ENCODE measurements around the gene RCAN2.

The RCAN2 gene

GRCh38 chr6:46422619-46423018 lies 68.6 kb downstream of the RCAN2 start:
- H3K4me3 ChIP-seq (ENCODE audit: control insufficient read depth, low read depth, low read length) = no peak overlapping the region
- no peak for DNase-seq (ENCODE audit: low read depth)
- TF ChIP-seq CTCF (conservative IDR thresholded peaks at IDR 0.05; ENCODE audit: control insufficient read depth, insufficient read depth, low read depth, low read length) = no peak

DNA sequence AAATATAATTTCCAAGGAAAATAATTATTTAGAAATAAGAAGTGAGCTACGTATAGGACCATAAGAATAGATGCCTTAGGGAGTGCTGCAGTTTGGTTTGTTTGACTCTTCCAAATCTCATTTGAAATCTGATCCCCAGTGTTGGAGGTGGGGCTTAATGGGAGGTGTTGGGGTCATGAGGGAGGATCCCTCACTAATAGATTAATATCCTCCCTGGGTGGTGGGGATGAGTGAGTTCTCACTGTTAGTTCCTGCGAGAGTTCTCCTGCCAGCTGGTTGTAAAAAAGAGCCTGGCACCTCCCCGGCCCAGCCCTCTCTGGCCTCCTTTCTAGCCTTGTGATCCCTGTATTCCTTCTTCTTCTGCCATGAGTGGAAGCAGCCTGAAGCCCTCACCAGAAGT lies 69.3 kb downstream of the RCAN2 start:
- no peak for TF ChIP-seq CTCF (conservative IDR thresholded peaks at IDR 0.05; ENCODE audit: control insufficient read depth, insufficient read depth, low read depth, low read length)
- no peak overlapping the region for H3K4me3 ChIP-seq (ENCODE audit: control insufficient read depth, low read depth, low read length)
- DNase-seq (ENCODE audit: low read depth) = no peak

DNA sequence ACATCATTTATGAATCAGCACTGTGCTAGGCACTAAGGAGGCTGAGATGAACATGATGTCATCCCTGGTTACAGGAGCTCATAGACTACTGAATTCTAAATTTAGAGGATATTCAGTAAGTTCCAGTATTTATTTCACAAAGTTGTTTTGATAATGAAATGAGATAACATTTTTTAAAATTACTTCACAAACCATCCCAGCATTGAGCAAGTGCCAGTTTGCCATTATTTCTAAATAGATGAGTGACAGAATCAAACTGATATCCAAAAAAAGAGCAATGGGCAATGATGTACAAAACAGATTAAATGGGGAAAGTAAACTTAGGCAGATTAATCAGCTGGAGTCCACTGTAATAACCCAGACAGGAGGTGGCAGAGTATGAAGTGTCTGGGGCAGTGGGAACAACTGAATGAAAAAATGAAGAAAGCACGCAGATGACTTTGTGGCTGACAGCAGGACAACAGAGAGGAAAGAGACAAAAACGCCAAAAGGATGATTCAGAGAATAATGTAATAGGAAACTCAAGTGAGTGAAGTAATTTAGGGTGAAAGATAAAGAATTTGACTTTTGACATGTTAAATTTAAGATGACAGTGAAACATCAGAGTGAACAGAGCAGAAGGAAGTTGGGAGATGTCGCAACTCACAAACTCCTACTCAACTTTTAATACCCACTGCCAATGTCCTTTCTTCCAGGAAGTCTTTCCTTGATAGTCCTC lies 70.2 kb downstream of the RCAN2 start:
- peak; percentile 52 for DNase-seq (ENCODE audit: low read depth)
- no peak overlapping the region for H3K4me3 ChIP-seq (ENCODE audit: control insufficient read depth, low read depth, low read length)
- peak; percentile 7 for TF ChIP-seq CTCF (conservative IDR thresholded peaks at IDR 0.05; ENCODE audit: control insufficient read depth, insufficient read depth, low read depth, low read length)

- TF ChIP-seq CTCF (conservative IDR thresholded peaks at IDR 0.05; ENCODE audit: control insufficient read depth, insufficient read depth, low read depth, low read length) = peak; percentile 82
- peak; percentile 80 for DNase-seq (ENCODE audit: low read depth)
- H3K4me3 ChIP-seq (ENCODE audit: control insufficient read depth, low read depth, low read length) = no peak overlapping the region
Observed at GRCh38 chr6:46419576-46420002, 71.7 kb downstream of the RCAN2 start.

DNA sequence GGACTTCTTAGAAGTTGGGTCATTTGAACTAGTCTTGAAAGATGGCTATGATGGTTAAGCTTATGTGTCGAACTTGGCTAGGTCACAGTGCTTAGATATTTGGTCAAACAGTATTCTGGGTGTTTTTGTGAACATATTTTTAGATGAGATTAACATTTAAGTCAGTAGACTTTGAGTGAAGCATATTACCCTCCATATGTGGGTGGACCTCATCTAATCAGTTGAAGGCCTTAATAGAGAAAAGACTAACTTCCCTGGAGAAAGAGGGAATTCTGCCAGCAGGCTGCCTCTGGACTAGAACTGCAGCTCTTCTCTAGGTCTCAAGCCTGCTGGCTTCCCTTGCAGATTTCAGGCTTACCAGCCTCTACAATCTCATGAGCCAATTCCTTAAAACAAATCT lies 76.9 kb downstream of the RCAN2 start:
- DNase-seq (ENCODE audit: low read depth) = no peak
- TF ChIP-seq CTCF (conservative IDR thresholded peaks at IDR 0.05; ENCODE audit: control insufficient read depth, insufficient read depth, low read depth, low read length) = no peak
- no peak overlapping the region for H3K4me3 ChIP-seq (ENCODE audit: control insufficient read depth, low read depth, low read length)

- no peak overlapping the region for H3K4me3 ChIP-seq (ENCODE audit: control insufficient read depth, low read depth, low read length)
- TF ChIP-seq CTCF (conservative IDR thresholded peaks at IDR 0.05; ENCODE audit: control insufficient read depth, insufficient read depth, low read depth, low read length) = no peak
- no peak for DNase-seq (ENCODE audit: low read depth)
Observed at GRCh38 chr6:46412662-46413061, 78.6 kb downstream of the RCAN2 start.
